ENCODE results near the gene TEP1. TPM values are rescaled to one million over a fixed set of nuclear protein-coding genes. Genes with fewer than 3 reads are reported as not detected.

Gene TEP1
- total RNA-seq, 1 donor from 2014 or later = 24.1 TPM

DNA sequence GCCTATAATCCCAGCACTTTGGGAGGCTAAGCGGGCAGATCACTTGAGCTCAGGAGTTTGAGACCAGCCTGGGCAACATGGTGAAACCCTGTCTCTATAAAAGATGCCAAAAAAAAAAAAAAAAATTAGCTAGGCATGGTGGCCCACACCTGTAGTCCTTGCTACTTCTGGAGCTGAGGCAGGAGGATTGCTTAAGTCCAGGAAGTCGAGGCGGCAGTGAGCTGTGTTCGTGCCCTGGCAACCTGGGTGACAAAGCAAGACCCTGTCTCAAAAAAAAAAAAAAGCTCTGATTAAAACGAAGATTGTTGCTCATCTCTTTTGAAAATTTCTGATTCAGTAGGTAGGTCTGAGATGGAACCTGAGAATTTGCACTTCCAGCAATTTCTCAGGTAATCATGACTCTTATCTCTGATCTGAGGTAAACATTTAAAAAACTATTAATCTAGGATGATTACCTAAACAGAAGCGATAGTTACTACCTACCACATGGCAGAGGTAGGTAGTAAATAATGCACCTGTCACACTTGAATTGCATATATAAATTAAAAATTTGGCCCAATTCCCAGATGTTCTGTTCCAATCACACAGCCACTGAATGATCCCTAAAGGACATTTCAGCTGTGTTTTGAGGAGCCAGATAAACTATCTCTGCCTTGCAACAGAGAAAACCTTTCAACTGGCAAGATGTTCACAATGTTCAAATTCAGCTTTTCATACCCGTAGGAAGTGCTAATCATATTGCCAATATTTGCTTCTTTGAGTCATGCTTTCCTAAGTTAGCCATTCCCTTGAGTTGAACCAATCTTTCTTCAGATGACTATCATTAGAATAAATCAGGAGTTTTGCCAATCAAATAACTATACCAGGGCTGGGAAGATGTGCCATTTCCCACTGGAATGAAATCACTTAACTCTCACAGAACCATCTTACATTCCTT lies 4.2 kb upstream of the TEP1 start:
- TF ChIP-seq, protein P1, sequence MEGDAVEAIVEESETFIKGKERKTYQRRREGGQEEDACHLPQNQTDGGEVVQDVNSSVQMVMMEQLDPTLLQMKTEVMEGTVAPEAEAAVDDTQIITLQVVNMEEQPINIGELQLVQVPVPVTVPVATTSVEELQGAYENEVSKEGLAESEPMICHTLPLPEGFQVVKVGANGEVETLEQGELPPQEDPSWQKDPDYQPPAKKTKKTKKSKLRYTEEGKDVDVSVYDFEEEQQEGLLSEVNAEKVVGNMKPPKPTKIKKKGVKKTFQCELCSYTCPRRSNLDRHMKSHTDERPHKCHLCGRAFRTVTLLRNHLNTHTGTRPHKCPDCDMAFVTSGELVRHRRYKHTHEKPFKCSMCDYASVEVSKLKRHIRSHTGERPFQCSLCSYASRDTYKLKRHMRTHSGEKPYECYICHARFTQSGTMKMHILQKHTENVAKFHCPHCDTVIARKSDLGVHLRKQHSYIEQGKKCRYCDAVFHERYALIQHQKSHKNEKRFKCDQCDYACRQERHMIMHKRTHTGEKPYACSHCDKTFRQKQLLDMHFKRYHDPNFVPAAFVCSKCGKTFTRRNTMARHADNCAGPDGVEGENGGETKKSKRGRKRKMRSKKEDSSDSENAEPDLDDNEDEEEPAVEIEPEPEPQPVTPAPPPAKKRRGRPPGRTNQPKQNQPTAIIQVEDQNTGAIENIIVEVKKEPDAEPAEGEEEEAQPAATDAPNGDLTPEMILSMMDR (IDR thresholded peaks at IDR 0.05; ENCODE audit: insufficient read depth, low read length, poor library complexity, severe bottlenecking) = no peak
- DNase-seq (ENCODE audit: low read depth) = no peak
- H3K27me3 ChIP-seq (ENCODE audit: control insufficient read depth, insufficient read depth, low read length) = no peaks in the 10 kb centered on the region
- H3K4me3 ChIP-seq (ENCODE audit: low read depth, low read length) = no peak overlapping the region
- H3K36me3 ChIP-seq (ENCODE audit: control insufficient read depth, insufficient read depth, low read length) = no peaks in the 10 kb centered on the region

DNA sequence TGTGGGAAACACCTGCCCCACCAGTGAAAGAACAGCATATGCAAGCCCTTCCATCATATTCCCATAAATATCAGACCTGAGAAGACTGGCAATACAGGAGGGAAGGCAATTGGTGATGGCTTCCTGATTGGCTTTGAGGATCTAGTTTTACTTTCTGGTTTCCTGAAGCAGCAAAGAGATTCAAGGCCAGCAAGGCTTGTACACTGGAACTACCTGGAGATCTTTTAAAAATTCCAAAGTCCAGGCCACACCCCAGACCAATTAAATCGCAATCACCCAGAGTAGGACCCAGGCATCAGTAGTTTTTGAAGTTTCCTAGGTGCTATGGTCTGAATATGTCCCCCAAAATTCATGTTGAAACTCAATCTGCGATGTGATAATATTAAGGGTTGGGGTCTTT lies 2.9 kb upstream of the TEP1 start:
- H3K27me3 ChIP-seq (ENCODE audit: control insufficient read depth, insufficient read depth, low read length) = no peaks in the 10 kb centered on the region
- no peak overlapping the region for H3K4me3 ChIP-seq (ENCODE audit: low read depth, low read length)
- no peak for DNase-seq (ENCODE audit: low read depth)
- no peaks in the 10 kb centered on the region for H3K36me3 ChIP-seq (ENCODE audit: control insufficient read depth, insufficient read depth, low read length)
- TF ChIP-seq, protein P1 (IDR thresholded peaks at IDR 0.05; ENCODE audit: insufficient read depth, low read length, poor library complexity, severe bottlenecking) = no peak

DNA sequence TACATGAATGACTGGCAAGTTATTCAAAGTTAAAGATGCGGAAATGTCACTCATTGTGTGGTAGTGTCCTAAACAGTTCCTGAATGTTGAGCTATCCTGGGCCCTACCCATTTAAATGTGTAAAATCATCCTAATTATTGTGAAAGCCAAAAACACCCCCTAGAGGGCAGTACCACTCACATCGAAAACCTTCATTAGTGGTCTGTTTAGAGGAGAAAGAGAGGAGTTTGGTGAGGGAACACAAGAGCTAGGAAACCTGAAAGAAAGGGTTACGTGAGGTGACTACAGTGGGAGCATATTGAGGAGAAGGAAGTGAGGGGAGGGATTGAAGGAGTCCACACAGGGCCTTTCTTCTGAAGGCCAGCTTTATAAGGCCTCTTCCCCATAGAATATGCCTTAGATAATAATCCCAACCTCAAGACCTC lies 2.5 kb upstream of the TEP1 start:
- Histone ChIP-seq H3K27me3 (ENCODE audit: control insufficient read depth, insufficient read depth, low read length) (no peaks in the 10 kb centered on the region), H3K4me3 (ENCODE audit: low read depth, low read length) (no peak overlapping the region), H3K36me3 (ENCODE audit: control insufficient read depth, insufficient read depth, low read length) (no peaks in the 10 kb centered on the region)
- DNase-seq (ENCODE audit: low read depth) = no peak
- TF ChIP-seq, protein P1 (IDR thresholded peaks at IDR 0.05; ENCODE audit: insufficient read depth, low read length, poor library complexity, severe bottlenecking) = peak; percentile 63

DNA sequence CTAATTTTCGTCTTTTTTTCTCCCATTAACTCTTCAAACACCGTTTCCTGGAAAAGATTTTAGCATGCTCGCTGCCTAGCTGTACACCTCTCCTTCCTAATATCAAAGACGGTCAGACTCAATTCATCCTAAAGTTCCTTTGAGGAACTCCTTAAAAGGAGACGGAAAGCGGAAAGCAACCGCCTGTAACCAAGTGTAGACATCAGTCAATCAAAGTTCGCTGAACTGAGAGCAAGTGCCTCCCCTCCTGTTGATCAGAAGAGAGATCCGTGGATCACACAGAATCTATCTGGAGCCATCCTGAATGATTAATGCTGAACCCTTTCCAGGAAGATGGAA lies 412 bp upstream of the TEP1 start:
- Histone ChIP-seq H3K4me3 (ENCODE audit: low read depth, low read length) (peak overlapping the region; percentile 93), H3K27me3 (ENCODE audit: control insufficient read depth, insufficient read depth, low read length) (no peaks in the 10 kb centered on the region), H3K36me3 (ENCODE audit: control insufficient read depth, insufficient read depth, low read length) (no peaks in the 10 kb centered on the region)
- DNase-seq (ENCODE audit: low read depth) = no peak
- TF ChIP-seq, protein P1 (IDR thresholded peaks at IDR 0.05; ENCODE audit: insufficient read depth, low read length, poor library complexity, severe bottlenecking) = no peak

DNA sequence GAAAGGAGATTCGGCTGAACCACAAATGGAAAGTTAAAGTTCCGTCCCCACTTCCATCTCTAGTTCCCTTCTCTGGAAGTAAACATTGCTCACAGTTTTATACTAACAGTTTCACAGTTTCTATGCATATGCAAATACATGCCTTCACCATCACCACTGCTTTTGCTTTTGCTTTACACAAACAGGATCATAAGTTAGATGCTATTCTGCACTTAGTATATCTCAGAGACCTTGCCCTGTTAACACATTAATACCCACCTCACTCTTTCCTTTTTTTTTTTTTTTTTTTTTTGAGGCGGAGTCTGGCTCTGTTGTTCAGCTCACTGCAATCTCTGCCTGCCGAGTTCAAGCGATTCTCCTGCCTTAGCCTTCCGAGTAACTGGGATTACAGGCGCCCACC lies 890 bp downstream of the TEP1 start:
- TF ChIP-seq, protein P1 (IDR thresholded peaks at IDR 0.05; ENCODE audit: insufficient read depth, low read length, poor library complexity, severe bottlenecking) = no peak
- DNase-seq (ENCODE audit: low read depth) = no peak
- no peaks in the 10 kb centered on the region for H3K27me3 ChIP-seq (ENCODE audit: control insufficient read depth, insufficient read depth, low read length)

More for the DNA sequence above, 890 bp downstream of the TEP1 start:
- Histone ChIP-seq H3K36me3 (ENCODE audit: control insufficient read depth, insufficient read depth, low read length) (peaks cover 1% of the 10 kb centered on the region), H3K4me3 (ENCODE audit: low read depth, low read length) (peak overlapping the region; percentile 93)

Data from kidney epithelial cell (primary cell).